HG02938 (cell line): Measurements from ENCODE around the gene LRRC73.
"Not testable (repeated sequence)": the region's sequence is repeated elsewhere in the genome, so short reads cannot be mapped to it uniquely, and the experiment has no call there.

Experiments used
- ATAC-seq: cut with Tn5 transposase; IDR thresholded peaks from one replicate; pipeline ENCODE4 v1.9.1; 2021; ENCODE audit warnings: mild to moderate bottlenecking, moderate library complexity; ENCODE audit not compliant: unreplicated experiment

LRRC73 gene

DNA sequence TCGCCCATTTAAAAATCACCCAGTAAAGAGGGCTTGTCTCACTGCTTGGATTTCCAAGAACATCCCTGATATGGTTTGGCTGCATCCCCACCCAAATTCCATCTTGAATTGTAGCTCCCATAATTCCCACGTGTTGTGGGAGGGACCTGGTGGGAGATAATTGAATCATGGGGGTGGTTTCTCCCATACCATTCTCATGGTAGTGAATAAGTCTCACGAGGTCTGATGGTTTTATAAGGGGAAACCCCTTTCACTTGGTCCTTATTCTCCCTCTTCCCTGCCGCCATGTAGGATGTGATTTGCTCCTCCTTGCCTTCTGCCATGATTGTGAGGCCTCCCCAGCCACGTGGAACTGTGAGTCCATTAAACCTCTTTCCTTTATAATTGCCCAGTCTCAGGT, 42.9 kb downstream of the LRRC73 start:
- ATAC-seq = not testable (repeated sequence)

DNA sequence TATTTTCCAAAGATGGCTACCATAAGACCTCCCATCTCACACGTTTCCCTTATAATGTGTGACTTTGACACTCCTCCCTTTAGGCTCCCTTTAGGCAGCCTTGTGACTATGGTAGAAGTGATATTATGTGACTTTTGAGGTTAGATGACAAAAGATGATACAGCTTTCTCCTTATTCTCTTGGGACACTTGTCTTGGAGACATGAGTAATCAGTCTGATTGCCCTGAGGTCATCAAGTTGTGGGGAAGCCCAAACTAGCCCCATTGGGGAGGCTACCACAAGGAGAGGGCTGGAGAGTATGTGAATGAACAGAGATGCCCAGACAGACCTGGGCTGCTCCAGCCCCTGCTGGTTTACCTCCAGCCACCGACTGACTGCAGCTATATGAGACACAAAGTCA, 44.2 kb downstream of the LRRC73 start:
- ATAC-seq = no peak

DNA sequence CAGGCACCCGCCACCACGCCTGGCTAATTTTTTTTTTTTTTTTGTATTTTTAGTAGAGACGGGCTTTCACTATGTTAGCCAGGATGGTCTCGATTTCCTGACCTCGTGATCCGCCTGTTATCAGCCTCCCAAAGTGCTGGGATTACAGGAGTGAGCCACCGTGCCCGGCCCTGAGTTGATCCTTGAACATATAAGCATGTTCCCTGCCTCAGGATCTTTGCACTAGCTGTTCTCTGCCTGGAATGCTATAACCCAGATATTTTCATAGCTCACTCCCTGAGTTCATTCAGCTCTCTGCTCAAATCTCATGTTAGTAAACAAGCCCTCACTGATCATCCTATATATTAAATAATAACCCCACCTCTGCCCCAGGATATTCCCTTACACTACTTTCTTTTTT, 45.8 kb downstream of the LRRC73 start:
- ATAC-seq = no peak

DNA sequence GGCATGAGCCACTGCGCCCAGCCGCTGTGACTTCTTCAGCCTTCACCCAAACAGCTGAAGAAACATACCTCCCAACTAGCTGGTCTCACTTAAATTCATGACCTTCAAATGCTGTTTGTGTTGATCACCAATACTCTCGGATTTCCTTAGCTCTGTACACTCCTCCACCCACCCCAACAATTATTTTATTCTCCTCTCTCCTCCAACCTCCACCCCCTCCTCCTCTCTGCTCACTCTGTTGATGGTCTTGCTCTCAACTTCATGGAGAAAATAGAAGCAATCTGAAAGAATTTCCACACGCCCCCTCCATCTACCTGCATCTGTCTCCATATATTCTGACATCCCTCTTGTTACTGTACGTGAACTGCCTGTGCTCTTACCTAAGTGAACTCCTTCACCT, 48.2 kb downstream of the LRRC73 start:
- ATAC-seq = no peak

DNA sequence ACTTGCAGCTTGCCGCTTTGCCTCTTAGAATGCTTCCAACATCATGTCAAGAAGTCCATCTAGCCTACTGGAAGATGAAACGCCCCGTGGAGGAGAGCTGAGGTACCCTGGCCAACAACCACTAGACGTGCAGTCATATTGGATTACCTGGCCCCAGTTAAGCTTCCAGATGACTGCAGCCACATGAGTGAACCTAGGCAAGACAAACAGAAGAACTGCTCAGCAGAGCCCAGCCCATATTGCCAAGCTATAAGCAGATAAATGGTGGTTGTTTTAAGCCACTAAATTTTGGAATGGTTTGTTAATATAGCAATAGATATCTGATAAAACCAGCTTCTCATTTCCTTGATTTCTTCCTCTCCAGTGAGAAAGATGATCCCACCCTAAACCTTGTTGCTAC, 50.1 kb downstream of the LRRC73 start:
- ATAC-seq = no peak

DNA sequence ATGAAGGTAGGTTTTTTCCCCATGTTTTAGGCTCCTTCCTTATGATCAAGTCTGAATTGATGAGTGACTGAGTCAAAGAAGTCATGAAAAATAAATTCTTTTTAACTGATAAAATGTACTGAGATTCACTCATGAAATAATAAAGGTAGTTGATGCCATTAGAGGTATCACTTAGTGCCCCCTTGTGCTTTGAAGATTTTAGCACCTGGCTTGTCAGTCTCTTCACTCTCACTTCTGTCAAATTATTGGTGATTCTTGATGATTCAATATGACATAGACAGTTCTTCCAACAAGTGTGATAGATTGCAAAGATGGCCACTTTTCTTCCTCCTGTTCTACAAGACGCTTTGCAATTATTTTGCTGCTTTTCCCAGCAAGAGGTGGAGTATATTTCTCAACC, 50.6 kb downstream of the LRRC73 start:
- ATAC-seq = no peak

DNA sequence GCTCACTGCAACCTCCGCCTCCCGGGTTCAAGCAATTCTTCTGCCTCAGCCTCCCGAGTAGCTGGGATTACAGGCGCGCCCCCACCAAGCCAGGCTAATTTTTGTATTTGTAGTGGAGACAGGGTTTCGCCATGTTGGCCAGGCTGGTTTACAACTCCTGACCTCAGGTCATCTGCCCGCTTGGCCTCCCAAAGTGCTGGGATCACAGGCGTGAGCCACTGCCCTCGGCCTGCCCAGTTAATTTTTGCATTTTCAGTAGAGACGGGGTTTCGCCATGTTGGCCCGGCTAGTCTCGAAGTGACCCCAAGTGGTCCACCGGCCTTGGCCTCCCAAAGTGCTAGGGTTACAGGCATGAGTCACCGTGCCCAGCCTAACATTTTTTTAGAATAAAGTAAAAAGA, 52.0 kb downstream of the LRRC73 start:
- ATAC-seq = not testable (repeated sequence)

DNA sequence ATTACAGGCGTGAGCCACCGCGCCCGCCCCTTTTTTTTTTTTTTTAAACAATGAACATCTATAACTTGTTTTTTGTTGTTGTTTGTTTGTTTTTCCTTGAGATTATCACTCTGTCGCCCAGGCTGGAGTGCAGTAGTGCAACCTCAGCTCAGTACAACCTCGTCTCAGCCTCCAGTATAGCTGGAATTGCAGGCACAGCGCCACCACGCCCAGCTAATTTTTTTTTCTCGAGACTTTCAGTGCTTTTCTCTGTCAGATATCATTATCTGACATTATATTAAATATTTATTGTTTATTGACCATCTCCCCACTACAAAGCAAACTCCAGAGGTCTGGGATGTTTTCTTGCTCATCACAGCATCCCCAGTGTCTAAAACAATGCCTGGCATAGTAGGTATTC, 52.5 kb downstream of the LRRC73 start:
- ATAC-seq = no peak
